Measurements from ENCODE around the gene PYGM. TPM values are rescaled to one million over a fixed set of nuclear protein-coding genes. Genes with fewer than 3 reads are reported as not detected.
A peak's percentile ranks its signal among the peaks of the same experiment; 100 is the strongest.

The PYGM gene
- total and polyA plus RNA-seq, 9 donors, result 0.24 to 12.0 (median 3.1) TPM

DNA sequence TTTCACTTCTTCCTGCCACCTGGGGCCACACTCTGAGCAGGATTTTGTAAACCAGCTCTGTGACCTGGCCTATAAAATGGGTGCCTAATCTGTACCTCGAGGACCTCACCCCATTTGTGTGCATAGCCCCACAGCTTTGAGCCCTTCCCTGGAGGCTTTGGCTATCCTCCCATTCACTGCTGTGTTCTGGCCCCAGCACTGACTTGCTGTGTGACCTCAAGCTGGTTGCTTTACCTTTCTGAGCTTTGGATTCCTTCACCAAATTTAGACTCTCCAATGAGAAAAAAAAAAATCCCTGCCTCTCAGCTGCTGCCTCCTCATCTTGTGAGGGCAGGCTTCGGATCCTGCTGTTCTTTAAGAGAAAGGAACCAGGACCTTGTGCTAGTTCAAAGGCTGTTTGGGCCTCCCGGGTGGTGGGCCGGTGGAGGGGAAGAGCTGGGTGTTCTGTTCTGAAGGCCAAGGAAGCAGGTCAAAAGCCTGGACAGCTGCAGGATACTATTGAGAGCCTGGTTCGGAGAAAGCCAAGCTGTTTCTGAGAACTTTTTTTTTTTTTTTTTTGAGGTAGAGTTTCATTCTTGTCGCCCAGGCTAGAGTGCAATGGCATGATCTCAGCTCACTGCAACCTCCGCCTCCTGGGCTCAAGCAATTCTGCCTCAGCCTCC lies 1.1 kb upstream of the PYGM start:
- H3K36me3 ChIP-seq, result no peaks in the 10 kb centered on the region
- no peak overlapping the region for H3K4me3 ChIP-seq
- TF ChIP-seq EP300 (IDR thresholded peaks at IDR 0.05) (no peak), POLR2A (IDR thresholded peaks at IDR 0.05) (no peak), CTCF (IDR thresholded peaks at IDR 0.05) (no peak)
- H3K4me1 ChIP-seq (ENCODE audit: insufficient read depth), result peaks cover 14% of the 10 kb centered on the region
- no peak overlapping the region for H3K27ac ChIP-seq
- H3K9me3 ChIP-seq, result no peaks in the 10 kb centered on the region
- DNase-seq, result peak in 3 of 5 donors; percentile 13 to 66 (median 30)
- no peaks in the 10 kb centered on the region for H3K27me3 ChIP-seq
- intact Hi-C loops (cut with DNase I), result no loop called here
- WGBS, 3 donors, result 23 to 27% (median 23%) methylated on average over 7 of the region's 7 CpGs

- Histone ChIP-seq H3K27ac (peak overlapping the region; percentile 25 to 69), H3K36me3 (no peaks in the 10 kb centered on the region), H3K4me1 (ENCODE audit: insufficient read depth) (peaks cover 14% of the 10 kb centered on the region), H3K4me3 (no peak overlapping the region), H3K9me3 (no peaks in the 10 kb centered on the region), H3K27me3 (no peaks in the 10 kb centered on the region)
- DNase-seq, result peak in 3 of 5 donors; percentile 14 to 44 (median 35)
- TF ChIP-seq CTCF (IDR thresholded peaks at IDR 0.05) (no peak), POLR2A (IDR thresholded peaks at IDR 0.05) (no peak)
- intact Hi-C loops (cut with DNase I), result no loop called here
- WGBS, 3 donors, result 58 to 62% (median 62%) methylated on average over 17 to 21 of the region's 21 CpGs
Measured at GRCh38 chr11:64759131-64759721, 548 bp downstream of the PYGM start.

DNA sequence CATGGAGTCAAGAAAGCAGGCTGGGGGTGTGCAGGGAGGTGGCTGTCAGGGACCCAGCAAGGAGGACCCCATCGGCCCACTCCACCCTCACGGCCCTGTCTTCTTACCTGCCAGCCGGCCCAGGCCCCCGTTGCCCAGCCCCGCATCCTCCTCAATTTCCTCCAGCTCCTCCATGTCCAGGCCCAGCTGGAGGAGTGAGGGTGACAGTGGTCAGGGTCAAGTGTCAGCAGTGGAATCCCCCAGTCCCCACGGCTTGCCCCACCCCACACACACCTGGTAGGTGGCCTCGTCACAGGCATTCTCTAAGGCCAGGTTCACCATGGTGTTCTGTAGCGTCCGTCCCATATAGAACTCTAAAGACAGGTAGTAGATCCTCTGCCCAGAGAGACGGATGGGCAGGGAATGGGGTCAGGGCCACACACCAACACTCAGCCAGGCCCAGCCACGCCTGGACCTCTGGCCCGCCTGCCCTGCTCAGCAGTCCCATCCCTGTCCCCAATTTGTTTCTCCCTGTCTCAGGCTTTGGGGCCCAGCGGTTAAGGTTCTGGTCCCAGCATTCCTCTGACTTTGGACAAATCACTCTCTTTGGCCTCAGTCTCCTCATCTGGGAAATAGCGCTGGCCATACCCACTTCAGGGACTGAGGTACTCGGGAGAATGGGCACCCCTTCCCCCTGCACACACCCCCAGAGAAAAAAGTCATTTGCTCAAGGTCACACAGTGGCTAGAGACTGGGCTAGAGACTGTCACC lies 1.3 kb downstream of the PYGM start:
- no peaks in the 10 kb centered on the region for H3K9me3 ChIP-seq
- H3K4me3 ChIP-seq, result no peak overlapping the region
- no peak for TF ChIP-seq POLR2A (IDR thresholded peaks at IDR 0.05)
- no peak for TF ChIP-seq CTCF (IDR thresholded peaks at IDR 0.05)
- TF ChIP-seq EP300 (IDR thresholded peaks at IDR 0.05), result no peak
- no peak for DNase-seq
- WGBS, 3 donors, result 85 to 88% (median 85%) methylated on average over 15 of the region's 15 CpGs
- no peak overlapping the region for H3K27ac ChIP-seq
- intact Hi-C loops (cut with DNase I), result no loop called here
- H3K36me3 ChIP-seq, result no peaks in the 10 kb centered on the region
- peaks cover 14% of the 10 kb centered on the region for H3K4me1 ChIP-seq (ENCODE audit: insufficient read depth)
- no peaks in the 10 kb centered on the region for H3K27me3 ChIP-seq

DNA sequence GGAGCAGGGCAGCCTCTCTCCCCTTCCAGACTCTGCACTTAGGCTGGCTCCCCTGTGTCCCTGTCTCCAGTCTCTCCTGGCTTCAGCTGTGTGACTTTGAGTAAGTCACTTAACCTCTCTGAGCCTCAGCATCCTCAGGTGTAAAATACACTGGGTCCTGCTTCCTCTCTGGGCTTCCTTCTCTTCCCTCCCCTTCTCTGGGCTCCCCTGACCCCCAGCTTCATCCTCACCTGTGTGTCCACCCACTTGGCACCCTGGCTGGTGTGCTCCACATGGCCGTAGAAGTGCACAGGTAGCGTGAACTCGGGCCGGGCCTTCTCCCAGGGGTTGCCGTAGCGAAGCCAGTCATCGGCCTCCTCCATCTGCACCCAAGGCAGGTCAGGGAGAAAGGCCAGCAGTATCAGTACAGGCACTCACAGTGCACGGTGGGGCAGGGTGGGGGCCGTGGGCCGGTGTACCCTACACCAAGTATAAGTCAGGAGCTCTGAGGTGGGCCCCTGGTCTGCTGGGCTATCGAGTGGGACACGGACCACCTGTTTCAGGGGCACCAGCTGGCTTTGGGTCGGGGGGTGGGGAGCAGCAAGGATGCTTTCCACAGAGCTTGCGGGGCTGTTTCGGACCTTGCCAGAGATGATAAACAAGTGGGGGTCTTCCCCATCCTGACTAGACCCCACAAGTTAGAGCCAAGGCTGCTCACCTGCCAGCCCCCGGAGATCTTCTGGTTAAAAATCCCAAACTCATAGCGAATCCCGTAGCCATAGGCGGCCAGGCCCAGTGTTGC lies 2.0 kb downstream of the PYGM start:
- H3K9me3 ChIP-seq, result no peaks in the 10 kb centered on the region
- no peak overlapping the region for H3K4me3 ChIP-seq
- no peak overlapping the region for H3K27ac ChIP-seq
- peaks cover 14% of the 10 kb centered on the region for H3K4me1 ChIP-seq (ENCODE audit: insufficient read depth)
- H3K27me3 ChIP-seq, result no peaks in the 10 kb centered on the region
- DNase-seq, result peak in 1 of 5 donors; percentile 17
- 80 to 86% (median 82%) methylated on average over 18 to 19 of the region's 19 CpGs for WGBS, 3 donors
- TF ChIP-seq EP300 (IDR thresholded peaks at IDR 0.05) (no peak), CTCF (IDR thresholded peaks at IDR 0.05) (no peak), POLR2A (IDR thresholded peaks at IDR 0.05) (no peak)
- intact Hi-C loops (cut with DNase I), result no loop called here
- H3K36me3 ChIP-seq, result no peaks in the 10 kb centered on the region
